Gastroesophageal sphincter (tissue), 4 donors: ENCODE measurements around the gene GAPDH. TPM values are rescaled to one million over a fixed set of nuclear protein-coding genes. Genes with fewer than 3 reads are reported as not detected.
"Not testable (repeated sequence)": the region's sequence is repeated elsewhere in the genome, so short reads cannot be mapped to it uniquely, and the experiment has no call there.

ENCODE experiments used
- ATAC-seq: fragments of 150-250 bp; one replicate; pipeline ENCODE4 v1.9.1; 2016; ENCODE audit warnings: mild to moderate bottlenecking, moderate library complexity
- H3K27ac ChIP-seq, 4 donors: fragments of 200-600 bp; sonication (generic) in 3 of 4; 1 replicate in 3 of 4; 2 replicates in 1 of 4; pipeline ENCODE4 v1.5.1; 2016 to 2019
- H3K27me3 ChIP-seq: fragments of 200-600 bp; sonication (generic); one replicate; pipeline ENCODE4 v1.5.1; 2019
- H3K36me3 ChIP-seq, 2 donors: fragments of 200-600 bp; sonication (generic); one replicate each; pipeline ENCODE4 v1.5.1; 2019; ENCODE audit warnings: control low read depth in 1 of 2
- H3K4me1 ChIP-seq, 3 donors: fragments of 200-600 bp; sonication (generic); 1 replicate in 2 of 3; 2 replicates in 1 of 3; pipeline ENCODE4 v1.5.1; 2016 to 2019; ENCODE audit warnings: control low read depth in 2 of 3
- H3K4me3 ChIP-seq, 2 donors: fragments of 200-600 bp; sonication (generic); one replicate each; pipeline ENCODE4 v1.5.1; 2019; ENCODE audit warnings: mild to moderate bottlenecking in 1 of 2, moderate library complexity in 1 of 2
- H3K9me3 ChIP-seq, 3 donors: fragments of 200-600 bp; sonication (generic); one replicate each; pipeline ENCODE4 v1.5.1; 2017 to 2019; ENCODE audit warnings: control low read depth in 2 of 3
- EP300 ChIP-seq: sonication (generic); formaldehyde crosslinking; IDR thresholded peaks from one replicate; pipeline ENCODE4 v1.6.1; 2017; ENCODE audit warnings: antibody characterized with exemption, mild to moderate bottlenecking
- POLR2A ChIP-seq, 2 donors: fragments of 450-650 bp; IDR thresholded peaks; one replicate each; pipeline ENCODE4 v1.6.1; 2017; ENCODE audit warnings: antibody characterized with exemption in 2 of 2, mild to moderate bottlenecking in 2 of 2, moderate library complexity in 1 of 2
- POLR2AphosphoS5 ChIP-seq: sonication (generic); formaldehyde crosslinking; IDR thresholded peaks from one replicate; pipeline ENCODE4 v1.6.1; 2017; ENCODE audit warnings: antibody characterized with exemption
- WGBS, 2 donors: methylation state at CpG; one replicate each; pipeline ENCODE4 v1.1.5; 2018; ENCODE audit warnings: low coverage in 1 of 2; 5-methylcytosine and 5-hydroxymethylcytosine counted together
- small RNA-seq, 4 donors: library from RNA; depleted of rRNA; stranded (forward); fragments of <200 nt; gene quantifications; one replicate each; pipeline ENCODE3, GENCODE V24; 2016
- total RNA-seq, 4 donors: library from RNA; depleted of rRNA; stranded (reverse); fragments of >200 nt; gene quantifications; one replicate each; pipeline ENCODE4 v1.1.0, GENCODE V29; 2016
- TF ChIP-seq, protein P1 (sequence below), 4 experiments: fragments of 200-600 bp in 2 of 4; fragments of 450-650 bp in 2 of 4; sonication (generic) in 1 of 4; IDR thresholded peaks; one replicate each; pipeline ENCODE4 v1.5.1; 2017 to 2019; ENCODE audit warnings: antibody characterized with exemption in 4 of 4, mild to moderate bottlenecking in 2 of 4, moderate library complexity in 2 of 4

Gene GAPDH
- total RNA-seq, 4 donors from 2014 or later, result 1,868 to 3,239 (median 2,463) TPM

DNA sequence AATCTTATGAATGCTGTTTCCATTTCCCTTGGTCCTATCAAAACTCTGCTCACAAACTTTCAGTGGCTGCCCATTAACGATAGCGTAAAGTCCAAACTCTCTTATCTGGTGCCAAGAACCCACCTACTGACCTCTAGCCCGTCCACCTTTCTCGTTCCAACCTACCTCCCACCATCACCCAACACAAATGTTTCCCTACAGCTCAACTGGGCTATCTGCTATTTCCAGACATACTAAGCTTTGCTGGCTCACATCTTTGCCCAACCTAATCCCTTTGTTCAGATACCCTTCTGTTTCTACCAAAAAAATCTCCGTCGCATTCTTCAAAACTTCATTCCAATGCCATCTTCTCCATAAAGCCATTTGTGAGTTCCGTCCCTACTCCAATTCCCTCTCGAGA is 41.3 kb downstream of the GAPDH start:
- H3K27ac ChIP-seq, result no peak overlapping the region
- no peak overlapping the region for H3K4me3 ChIP-seq
- H3K9me3 ChIP-seq, result no peaks in the 10 kb centered on the region
- TF ChIP-seq, protein P1, sequence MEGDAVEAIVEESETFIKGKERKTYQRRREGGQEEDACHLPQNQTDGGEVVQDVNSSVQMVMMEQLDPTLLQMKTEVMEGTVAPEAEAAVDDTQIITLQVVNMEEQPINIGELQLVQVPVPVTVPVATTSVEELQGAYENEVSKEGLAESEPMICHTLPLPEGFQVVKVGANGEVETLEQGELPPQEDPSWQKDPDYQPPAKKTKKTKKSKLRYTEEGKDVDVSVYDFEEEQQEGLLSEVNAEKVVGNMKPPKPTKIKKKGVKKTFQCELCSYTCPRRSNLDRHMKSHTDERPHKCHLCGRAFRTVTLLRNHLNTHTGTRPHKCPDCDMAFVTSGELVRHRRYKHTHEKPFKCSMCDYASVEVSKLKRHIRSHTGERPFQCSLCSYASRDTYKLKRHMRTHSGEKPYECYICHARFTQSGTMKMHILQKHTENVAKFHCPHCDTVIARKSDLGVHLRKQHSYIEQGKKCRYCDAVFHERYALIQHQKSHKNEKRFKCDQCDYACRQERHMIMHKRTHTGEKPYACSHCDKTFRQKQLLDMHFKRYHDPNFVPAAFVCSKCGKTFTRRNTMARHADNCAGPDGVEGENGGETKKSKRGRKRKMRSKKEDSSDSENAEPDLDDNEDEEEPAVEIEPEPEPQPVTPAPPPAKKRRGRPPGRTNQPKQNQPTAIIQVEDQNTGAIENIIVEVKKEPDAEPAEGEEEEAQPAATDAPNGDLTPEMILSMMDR (IDR thresholded peaks at IDR 0.05), result no peak
- no peak for TF ChIP-seq POLR2AphosphoS5
- TF ChIP-seq EP300, result no peak
- no peak for TF ChIP-seq POLR2A (IDR thresholded peaks at IDR 0.05)
- ATAC-seq, result no peak
- WGBS, 2 donors, result 77 to 82% methylated on average over 4 to 8 of the region's 8 CpGs
- H3K4me1 ChIP-seq, result no peaks in the 10 kb centered on the region
- H3K36me3 ChIP-seq, result peaks cover 3 to 100% of the 10 kb centered on the region in 2 donors
- H3K27me3 ChIP-seq, result no peaks in the 10 kb centered on the region

DNA sequence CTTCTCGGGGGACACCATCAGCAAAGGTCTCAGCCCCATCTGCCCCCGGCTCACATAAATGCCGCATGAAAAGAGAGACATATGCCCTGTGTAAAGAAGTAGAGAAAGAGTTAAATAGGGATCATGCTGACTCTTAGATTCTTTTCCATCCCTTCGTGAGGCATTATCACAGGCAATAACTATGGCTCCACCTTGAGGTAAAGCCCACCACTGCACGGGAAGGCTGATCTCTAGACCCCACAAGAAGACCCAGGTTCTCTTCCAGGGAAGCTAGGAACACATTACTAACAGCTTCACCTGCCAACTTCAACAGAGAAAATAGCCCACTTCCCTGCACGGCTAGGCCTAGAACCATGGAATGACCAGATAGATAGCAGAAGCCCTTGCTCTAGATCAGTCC is 47.9 kb downstream of the GAPDH start:
- no peaks in the 10 kb centered on the region for H3K4me1 ChIP-seq
- no peaks in the 10 kb centered on the region for H3K27me3 ChIP-seq
- no peak overlapping the region for H3K27ac ChIP-seq
- no peaks in the 10 kb centered on the region for H3K9me3 ChIP-seq
- no peak for TF ChIP-seq EP300
- TF ChIP-seq POLR2AphosphoS5, result no peak
- TF ChIP-seq, protein P1 (IDR thresholded peaks at IDR 0.05), result no peak
- no peak for TF ChIP-seq POLR2A (IDR thresholded peaks at IDR 0.05)
- peaks cover 4 to 100% of the 10 kb centered on the region in 2 donors for H3K36me3 ChIP-seq
- no peak for ATAC-seq
- no peak overlapping the region for H3K4me3 ChIP-seq
- 23 to 50% methylated on average over 3 to 4 of the region's 6 CpGs for WGBS, 2 donors

DNA sequence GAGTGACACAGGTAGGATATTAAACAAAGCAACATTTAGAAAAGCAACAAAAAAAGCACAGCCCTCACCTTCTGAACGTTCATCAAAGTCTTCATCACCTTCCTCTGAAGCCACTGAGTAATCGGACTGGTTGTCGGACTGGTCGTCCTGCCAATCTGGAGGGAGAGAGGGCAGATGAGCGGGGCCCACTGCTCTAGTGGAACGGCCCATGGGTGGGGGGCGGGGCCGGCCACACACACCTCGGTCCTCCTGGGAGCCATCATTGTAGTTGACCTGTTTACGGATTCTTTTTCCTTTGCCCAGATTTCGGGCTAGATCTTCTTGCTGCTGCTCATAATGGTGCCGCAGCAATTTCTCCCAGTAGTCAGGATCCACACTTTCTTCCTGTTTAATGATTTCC is 48.6 kb downstream of the GAPDH start:
- Histone ChIP-seq H3K36me3 (peaks cover 11 to 100% of the 10 kb centered on the region in 2 donors), H3K9me3 (no peaks in the 10 kb centered on the region), H3K4me1 (no peaks in the 10 kb centered on the region), H3K27me3 (no peaks in the 10 kb centered on the region), H3K27ac (no peak overlapping the region), H3K4me3 (no peak overlapping the region)
- WGBS, 2 donors, result 65 to 100% methylated on average over 1 to 4 of the region's 12 CpGs
- no peak for ATAC-seq
- no peak for TF ChIP-seq POLR2AphosphoS5
- TF ChIP-seq, protein P1 (IDR thresholded peaks at IDR 0.05), result no peak
- TF ChIP-seq EP300, result no peak
- TF ChIP-seq POLR2A (IDR thresholded peaks at IDR 0.05), result no peak

DNA sequence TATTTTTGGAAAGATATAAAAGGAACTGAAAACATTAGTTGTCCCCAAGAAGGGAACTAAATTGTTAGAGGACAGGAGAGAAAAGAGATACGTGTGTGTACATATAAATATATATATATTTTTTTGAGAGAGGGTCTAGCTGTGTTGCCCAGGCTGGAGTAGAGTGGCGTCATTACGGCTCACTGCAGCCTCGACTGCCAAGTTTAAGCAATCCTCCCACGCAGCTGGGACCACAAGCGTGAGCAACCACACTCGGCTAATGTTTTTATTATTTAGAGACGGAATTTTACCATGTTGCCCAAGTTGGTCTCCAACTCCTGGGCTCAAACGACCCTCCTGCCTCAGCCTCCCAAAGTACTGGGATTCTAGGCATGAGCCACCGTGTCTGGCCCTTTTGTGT is 50.0 kb downstream of the GAPDH start:
- 67 to 85% methylated on average over 8 to 10 of the region's 10 CpGs for WGBS, 2 donors
- Histone ChIP-seq H3K4me3 (no peak overlapping the region), H3K27ac (no peak overlapping the region), H3K9me3 (no peaks in the 10 kb centered on the region), H3K4me1 (no peaks in the 10 kb centered on the region), H3K27me3 (no peaks in the 10 kb centered on the region), H3K36me3 (peaks cover 11 to 100% of the 10 kb centered on the region in 2 donors)
- no peak for ATAC-seq
- no peak for TF ChIP-seq EP300
- TF ChIP-seq, protein P1 (IDR thresholded peaks at IDR 0.05), result no peak
- TF ChIP-seq POLR2A (IDR thresholded peaks at IDR 0.05), result no peak
- TF ChIP-seq POLR2AphosphoS5, result no peak

DNA sequence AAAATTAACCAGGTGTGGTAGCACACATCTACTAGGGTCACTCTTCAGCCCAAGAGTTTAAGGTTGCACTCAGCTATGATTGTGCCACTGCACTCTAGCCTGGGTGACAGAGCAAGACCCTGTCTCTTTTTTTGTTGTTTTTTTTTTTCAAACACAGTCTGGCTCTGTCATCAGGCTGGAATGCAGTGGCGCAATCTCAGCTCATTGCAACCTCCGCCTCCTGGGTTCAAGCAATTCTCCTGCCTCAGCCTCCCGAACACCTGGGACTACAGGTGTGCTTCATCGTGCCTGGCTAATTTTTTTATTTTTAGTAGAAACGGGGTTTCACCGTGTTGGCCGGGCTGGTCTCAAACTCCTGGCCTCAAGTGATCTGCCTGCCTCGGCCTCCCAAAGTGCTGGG is 52.3 kb downstream of the GAPDH start:
- H3K27me3 ChIP-seq, ATAC-seq, H3K4me3 ChIP-seq, H3K9me3 ChIP-seq, H3K4me1 ChIP-seq, H3K27ac ChIP-seq: not testable (repeated sequence)
- H3K36me3 ChIP-seq, result peaks cover 8 to 100% of the 10 kb centered on the region in 2 donors
- WGBS, 2 donors, result 90 to 96% methylated on average over 7 to 8 of the region's 8 CpGs

Small RNA genes lying within 50 kb of the gene (small RNA-seq; reads per million reads assigned to genes)
- gene SCARNA11, result 141 to 354 (median 285) reads per million in 4 donors

Other genes with a start within 250 kb of the GAPDH start
- gene PLEKHG6, start 223.8 kb upstream of the GAPDH start, total RNA-seq, result 10 to 100 TPM in 1 of 4 donors, 1 to 10 TPM in 1, under 1 TPM in 2; 0.35 to 44.5 (median 1.3) TPM
- 100 to 1,000 TPM; 150 to 356 (median 227) TPM for gene TNFRSF1A, start 192.4 kb upstream of the GAPDH start, total RNA-seq
- 10 to 100 TPM in 1 of 4 donors, 1 to 10 TPM in 1, under 1 TPM in 1, not detected in 1; 0.62 to 19.9 (median 5.2) TPM for gene SCNN1A, start 159.0 kb upstream of the GAPDH start, total RNA-seq
- gene LTBR, start 150.4 kb upstream of the GAPDH start, total RNA-seq, result 100 to 1,000 TPM in 3 of 4 donors, 10 to 100 TPM in 1; 86.5 to 139 (median 119) TPM
- gene CD27, start 89.6 kb upstream of the GAPDH start, total RNA-seq, result under 1 TPM in 2 of 4 donors, not detected in 2; 0.45 to 0.89 TPM
- 10 to 100 TPM; 11.6 to 31.3 (median 16.4) TPM for gene TAPBPL, start 82.5 kb upstream of the GAPDH start, total RNA-seq
- 10 to 100 TPM; 10.5 to 45.5 (median 17.9) TPM for gene VAMP1, start 63.8 kb upstream of the GAPDH start, total RNA-seq
- 10 to 100 TPM; 51.0 to 99.3 (median 66.0) TPM for gene MRPL51, start 41.3 kb upstream of the GAPDH start, total RNA-seq
- 10 to 100 TPM; 21.2 to 28.0 (median 24.8) TPM for gene NCAPD2, start 40.4 kb upstream of the GAPDH start, total RNA-seq
- gene IFFO1, start 21.5 kb downstream of the GAPDH start, total RNA-seq, result 10 to 100 TPM; 16.9 to 27.4 (median 22.1) TPM
- 10 to 100 TPM; 22.5 to 49.8 (median 26.8) TPM for gene NOP2, start 33.8 kb downstream of the GAPDH start, total RNA-seq
- 100 to 1,000 TPM; 133 to 266 (median 219) TPM for gene CHD4, start 72.9 kb downstream of the GAPDH start, total RNA-seq
- 1 to 10 TPM in 2 of 4 donors, under 1 TPM in 2; 0.47 to 2.0 (median 1.2) TPM for gene LPAR5, start 101.4 kb downstream of the GAPDH start, total RNA-seq
- gene ACRBP, start 112.9 kb downstream of the GAPDH start, total RNA-seq, result 1 to 10 TPM in 2 of 4 donors, under 1 TPM in 1, not detected in 1; 0.81 to 3.2 (median 2.4) TPM
- gene ING4, start 128.6 kb downstream of the GAPDH start, total RNA-seq, result 10 to 100 TPM; 43.2 to 63.8 (median 54.3) TPM
- gene ZNF384, start 154.9 kb downstream of the GAPDH start, total RNA-seq, result 10 to 100 TPM; 26.1 to 57.5 (median 43.6) TPM
- gene PIANP, start 166.3 kb downstream of the GAPDH start, total RNA-seq, result 1 to 10 TPM in 1 of 4 donors, under 1 TPM in 3; 0.46 to 1.2 (median 0.73) TPM
- gene COPS7A, start 189.5 kb downstream of the GAPDH start, total RNA-seq, result 10 to 100 TPM; 54.4 to 69.5 (median 55.4) TPM
- gene MLF2, start 218.6 kb downstream of the GAPDH start, total RNA-seq, result 100 to 1,000 TPM; 140 to 290 (median 216) TPM
- gene PTMS, start 231.8 kb downstream of the GAPDH start, total RNA-seq, result 100 to 1,000 TPM; 259 to 516 (median 325) TPM
- 1 to 10 TPM in 3 of 4 donors, under 1 TPM in 1; 0.30 to 3.0 (median 1.9) TPM for gene LAG3, start 238.0 kb downstream of the GAPDH start, total RNA-seq